Skin epidermis (tissue), 12 donors: ENCODE results near the gene E2F2.
"Not testable (repeated sequence)": the region's sequence is repeated elsewhere in the genome, so short reads cannot be mapped to it uniquely, and the experiment has no call there.

Source experiments
- H3K27ac ChIP-seq, 21 experiments: fragments of 200-600 bp; sonication (generic) in 11 of 21; one replicate each; pipeline ENCODE4 v1.5.0; 2020; ENCODE audit warnings: mild to moderate bottlenecking in 3 of 21, inconsistent platforms in 2 of 21, moderate library complexity in 2 of 21
- H3K4me3 ChIP-seq, 7 experiments: fragments of 200-600 bp; sonication (generic) in 2 of 7; one replicate each; pipeline ENCODE4 v1.5.0; 2020; ENCODE audit warnings: inconsistent platforms in 2 of 7, mild to moderate bottlenecking in 2 of 7, moderate library complexity in 1 of 7

The E2F2 gene

GRCh38 chr1:23497777-23498439 is 33.1 kb downstream of the E2F2 start:
- H3K27ac ChIP-seq, result peak overlapping the region in 2 of 21 experiments; percentile 3 to 43
- no peak overlapping the region for H3K4me3 ChIP-seq

- H3K4me3 ChIP-seq, result no peak overlapping the region
- H3K27ac ChIP-seq, result no peak overlapping the region
Measured at GRCh38 chr1:23496490-23497181, 34.4 kb downstream of the E2F2 start.

- not testable (repeated sequence) for H3K27ac ChIP-seq, H3K4me3 ChIP-seq
Measured at GRCh38 chr1:23494836-23495235, 36.2 kb downstream of the E2F2 start.

- not testable (repeated sequence) for H3K27ac ChIP-seq, H3K4me3 ChIP-seq
Measured at GRCh38 chr1:23492776-23493175, 38.3 kb downstream of the E2F2 start.

- Histone ChIP-seq H3K27ac (no peak overlapping the region), H3K4me3 (no peak overlapping the region)
Measured at GRCh38 chr1:23492132-23492720, 38.8 kb downstream of the E2F2 start.

- H3K4me3 ChIP-seq, result no peak overlapping the region
- H3K27ac ChIP-seq, result no peak overlapping the region
Measured at GRCh38 chr1:23489842-23490241, 41.2 kb downstream of the E2F2 start.

GRCh38 chr1:23485002-23485332 is 46.1 kb downstream of the E2F2 start:
- peak overlapping the region in 2 of 21 experiments; percentile 87 to 88 for H3K27ac ChIP-seq
- peak overlapping the region in 5 of 7 experiments; percentile 62 to 91 (median 73) for H3K4me3 ChIP-seq

GRCh38 chr1:23484253-23485001 is 46.6 kb downstream of the E2F2 start:
- H3K4me3 ChIP-seq, result peak overlapping the region; percentile 62 to 91 (median 73)
- H3K27ac ChIP-seq, result peak overlapping the region in 20 of 21 experiments; percentile 53 to 95 (median 79)

GRCh38 chr1:23483321-23484252 is 47.4 kb downstream of the E2F2 start, which contains the start of gene ASAP3:
Gene ASAP3 (minus strand): TSS chr1:23484179. CDS start chr1:23484133, 46 bp downstream.
- peak within 1 kb of the TSS; percentile 62 to 91 (median 73) for H3K4me3 ChIP-seq
- H3K27ac ChIP-seq, result peak within 1 kb of the TSS; percentile 58 to 95 (median 78)

GRCh38 chr1:23481904-23482303 is 49.1 kb downstream of the E2F2 start:
- Histone ChIP-seq H3K27ac (peak overlapping the region in 2 of 21 experiments; percentile 17 to 53), H3K4me3 (no peak overlapping the region)

GRCh38 chr1:23481026-23481597 is 49.9 kb downstream of the E2F2 start:
- Histone ChIP-seq H3K27ac (peak overlapping the region in 2 of 21 experiments; percentile 28 to 53), H3K4me3 (no peak overlapping the region)

- Histone ChIP-seq H3K27ac (peak overlapping the region in 2 of 21 experiments; percentile 25 to 28), H3K4me3 (no peak overlapping the region)
Measured at GRCh38 chr1:23480187-23481025, 50.6 kb downstream of the E2F2 start.

GRCh38 chr1:23479666-23479941 is 51.4 kb downstream of the E2F2 start:
- Histone ChIP-seq H3K27ac (peak overlapping the region in 3 of 21 experiments; percentile 9 to 25 (median 24)), H3K4me3 (no peak overlapping the region)

GRCh38 chr1:23478896-23479665 is 52.0 kb downstream of the E2F2 start:
- peak overlapping the region in 3 of 21 experiments; percentile 24 to 31 (median 26) for H3K27ac ChIP-seq
- no peak overlapping the region for H3K4me3 ChIP-seq

- no peak overlapping the region for H3K4me3 ChIP-seq
- H3K27ac ChIP-seq, result no peak overlapping the region
Measured at GRCh38 chr1:23477359-23478144, 53.5 kb downstream of the E2F2 start.

- Histone ChIP-seq H3K27ac (peak overlapping the region in 8 of 21 experiments; percentile 1 to 62 (median 25)), H3K4me3 (no peak overlapping the region)
Measured at GRCh38 chr1:23475641-23476040, 55.4 kb downstream of the E2F2 start.
